Stimulated activated CD8-positive, alpha-beta memory T cell treated with anti-CD3 and anti-CD28 coated beads, Interleukin-15, amount 100 ng/mL, for 1 hour (primary cell): ENCODE data around the gene ACVR1B.

ENCODE experiments used
- DNase-seq: peaks from one replicate; pipeline ENCODE4 v3.0.0-alpha.2; 2020; ENCODE audit warnings: low read depth

Gene ACVR1B

DNA sequence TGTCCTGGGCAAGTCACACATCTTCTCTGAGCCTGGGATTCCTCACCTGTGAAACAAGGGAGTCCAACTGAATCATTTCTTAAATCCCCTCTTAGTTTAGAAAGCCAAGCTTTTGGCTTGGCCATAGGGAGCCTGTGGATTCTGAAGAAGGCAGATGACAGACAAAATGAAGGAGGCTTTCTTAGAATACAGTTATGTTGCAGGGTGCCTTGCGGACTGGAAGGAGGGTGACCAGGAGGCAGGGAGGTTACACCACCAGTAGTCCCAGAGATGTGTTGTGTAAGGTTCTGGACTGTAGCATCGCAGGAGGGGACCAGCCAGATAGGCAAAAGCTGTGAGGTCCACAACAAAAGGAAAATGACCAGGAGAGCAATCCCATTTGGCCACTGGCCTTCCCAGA is 8.2 kb upstream of the ACVR1B start:
- no peak for DNase-seq

GRCh38 chr12:51944608-51945233 is 6.8 kb upstream of the ACVR1B start:
- DNase-seq: no peak

DNA sequence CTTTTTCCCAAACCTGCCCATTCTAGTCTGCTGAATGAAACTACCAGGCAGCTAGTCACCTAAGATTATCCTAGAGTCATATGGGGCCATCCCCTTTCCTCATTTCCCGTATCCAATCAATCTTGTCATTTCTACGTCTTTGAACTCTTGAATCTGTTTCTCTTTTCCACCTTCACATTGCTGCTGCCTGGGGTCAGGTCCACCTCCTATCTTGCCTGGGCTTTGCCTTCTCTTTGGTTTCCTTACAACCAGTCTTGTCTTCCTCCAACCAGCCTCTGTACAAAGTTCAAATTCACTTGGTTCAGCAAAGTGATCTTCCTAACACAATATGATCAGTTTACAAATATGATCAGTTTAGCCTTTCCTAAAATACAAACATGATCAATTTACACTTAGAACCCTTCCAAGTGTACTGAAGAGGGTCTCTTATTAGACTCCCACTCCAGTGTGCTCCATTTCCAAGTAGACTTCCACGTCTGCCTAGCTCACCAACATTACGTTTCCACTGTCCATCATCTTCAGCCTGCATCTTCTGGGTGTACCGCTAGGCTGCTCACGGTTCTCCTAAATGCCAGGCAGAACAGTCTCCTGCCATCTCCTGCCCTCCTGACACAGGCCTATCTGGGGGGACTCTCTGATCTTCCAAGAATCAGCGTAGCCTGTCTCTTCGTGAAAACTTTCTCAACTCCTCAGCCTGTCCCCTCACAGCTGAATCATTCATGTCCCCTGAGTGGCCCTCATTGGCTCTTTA is 4.1 kb upstream of the ACVR1B start:
- DNase-seq: no peak

DNA sequence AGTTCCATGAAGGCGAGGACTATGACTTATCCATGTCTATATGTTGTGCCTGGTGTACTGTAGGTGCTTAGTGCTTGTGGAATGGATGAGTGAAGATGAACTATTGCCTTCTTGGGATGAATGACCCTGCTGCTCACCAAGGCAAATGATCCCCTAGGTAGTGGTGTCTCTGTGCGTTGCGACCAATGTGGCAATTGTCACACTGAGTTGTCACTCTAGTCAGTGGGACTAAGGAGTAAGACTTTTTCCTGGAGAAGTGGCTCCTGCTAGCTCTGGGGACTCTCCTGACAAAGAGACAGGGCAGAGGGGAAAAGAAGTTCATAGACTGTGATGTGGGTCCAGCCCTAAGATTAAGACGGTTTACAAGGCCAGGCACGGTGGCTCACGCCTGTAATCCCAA is 3.4 kb upstream of the ACVR1B start:
- DNase-seq: no peak

DNA sequence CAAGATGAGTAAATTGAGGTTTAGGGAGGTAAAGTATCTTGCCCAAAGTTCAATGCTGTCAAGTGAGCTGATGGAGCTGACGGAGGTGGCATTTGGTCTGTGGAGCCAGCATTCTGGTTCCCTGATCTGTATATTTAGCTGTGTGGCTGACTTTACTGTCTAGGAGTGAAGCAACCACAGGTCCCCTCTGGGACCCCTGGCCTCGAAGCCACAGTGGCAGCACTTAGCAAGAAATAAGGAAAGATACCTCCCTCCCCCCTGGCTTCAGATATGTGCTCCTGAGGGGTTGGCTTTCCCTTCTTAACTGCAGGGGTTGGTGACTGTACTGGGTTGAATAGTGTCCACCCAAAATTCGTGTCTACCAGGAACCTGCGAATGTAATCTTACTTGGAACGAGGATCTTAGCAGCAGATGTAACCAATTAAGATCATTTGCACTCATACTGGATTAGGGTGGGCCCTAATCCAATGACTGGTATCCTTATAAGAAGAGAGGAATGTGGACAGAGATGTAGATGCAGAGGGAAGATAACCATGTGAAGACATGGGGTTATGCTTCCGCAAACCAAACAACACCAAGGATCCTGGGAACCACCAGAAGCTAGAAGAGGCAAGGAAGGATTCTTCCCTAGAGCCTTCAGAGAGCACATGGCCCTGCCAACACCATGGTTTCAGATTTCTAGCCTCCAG is 2.0 kb upstream of the ACVR1B start:
- DNase-seq: no peak

DNA sequence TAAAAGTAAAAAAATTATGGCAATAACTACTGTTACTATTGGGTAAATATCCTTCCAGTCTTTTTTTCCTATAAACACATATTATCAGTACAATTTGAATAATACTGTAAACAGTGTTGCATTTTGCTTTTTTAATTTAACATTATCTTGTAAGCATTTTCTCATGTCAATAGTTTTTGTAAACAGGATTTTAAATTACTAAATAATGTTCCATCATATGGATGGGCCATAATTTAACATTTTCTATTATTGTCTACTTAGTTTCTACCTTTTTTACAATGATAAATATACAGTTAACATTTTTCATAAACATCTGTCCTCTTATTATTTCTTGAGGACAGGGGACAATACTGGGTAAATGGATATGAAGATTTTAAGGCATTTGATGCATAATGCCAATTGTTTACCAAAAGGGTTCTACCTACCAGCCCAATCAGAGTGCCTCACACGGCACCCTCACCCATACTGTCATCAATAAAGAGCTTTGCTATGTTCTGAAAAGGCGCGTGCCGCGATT is 759 bp upstream of the ACVR1B start:
- DNase-seq: no peak

DNA sequence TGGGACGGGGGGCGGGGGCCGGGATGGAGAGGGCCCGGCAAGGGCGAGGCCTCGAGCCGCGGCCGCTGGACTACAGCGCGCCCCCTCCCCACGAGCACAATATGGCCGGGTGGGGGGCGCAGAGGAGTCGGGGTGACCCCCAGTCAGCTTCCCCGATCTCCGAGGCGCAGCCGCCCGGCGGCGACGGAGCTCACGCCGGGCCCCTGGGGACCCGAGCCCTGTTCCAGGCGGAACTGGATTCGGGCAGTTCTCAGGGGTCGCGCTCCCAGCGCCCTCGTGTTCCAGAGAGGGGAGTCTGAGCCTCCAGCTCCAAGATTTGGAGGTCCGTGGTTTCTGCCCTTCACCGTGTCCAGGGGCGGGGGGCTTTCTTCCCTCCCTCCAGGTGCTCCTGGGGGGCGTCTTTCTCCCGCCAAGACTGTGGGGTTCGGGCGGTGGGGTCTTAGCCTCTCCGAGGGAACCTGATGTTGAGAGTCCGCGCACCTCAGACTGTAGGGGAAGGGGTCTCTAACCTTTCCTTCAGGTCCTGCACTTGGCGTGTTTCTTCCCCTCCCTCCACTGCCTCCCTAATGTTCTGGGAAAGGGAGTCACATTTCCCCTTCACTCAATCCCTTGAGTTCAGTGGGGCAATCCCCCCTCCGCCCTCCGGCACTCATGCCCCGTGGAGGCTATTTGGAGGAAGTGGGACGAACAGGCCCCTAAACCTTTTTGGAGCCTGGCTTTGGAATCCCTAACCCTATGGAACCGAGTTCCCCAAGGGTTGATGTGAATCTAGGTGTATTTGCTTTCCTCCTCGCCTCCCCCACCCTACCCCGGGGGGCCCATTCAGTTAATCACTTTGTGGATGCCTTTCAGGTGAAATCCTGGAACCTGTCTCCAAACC is 584 bp downstream of the ACVR1B start:
- no peak for DNase-seq

DNA sequence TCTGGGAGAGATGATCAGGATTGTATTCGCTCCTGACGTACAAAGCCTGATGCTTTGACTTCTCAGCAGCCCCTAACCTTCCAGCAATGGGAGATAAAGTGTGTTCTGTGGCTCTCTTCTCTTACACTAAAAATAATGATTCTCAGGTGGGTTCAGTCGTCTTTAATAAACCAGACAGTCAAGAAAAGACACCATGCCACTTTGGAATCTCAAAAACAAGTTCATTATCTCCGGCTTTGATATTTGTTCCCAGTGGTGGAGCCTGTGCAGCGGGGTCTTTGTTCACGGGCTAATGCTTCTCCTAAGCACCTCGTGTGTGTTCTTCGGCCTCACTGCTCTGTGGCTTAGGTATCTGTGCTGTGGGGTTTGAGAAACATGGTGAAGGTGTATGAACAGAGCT is 1.6 kb downstream of the ACVR1B start:
- no peak for DNase-seq

DNA sequence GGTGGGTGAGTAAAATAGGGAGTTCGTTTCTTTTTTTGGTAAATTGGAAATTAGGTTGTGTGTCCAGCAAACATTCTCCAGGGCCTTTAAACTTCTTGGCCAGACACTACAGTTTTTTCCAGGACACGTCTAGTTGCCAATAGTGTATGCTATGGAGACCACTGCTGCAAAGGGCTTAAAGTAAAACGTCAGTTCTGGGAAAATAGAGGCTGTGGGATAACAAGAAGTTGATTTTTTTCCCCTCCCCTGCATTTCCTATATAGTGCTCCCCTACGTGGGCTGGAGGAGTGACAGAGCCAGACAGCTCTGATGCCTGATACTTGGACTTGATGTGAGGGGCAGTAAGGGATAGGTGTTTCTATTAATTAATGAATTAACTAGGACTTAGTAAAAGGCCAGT is 2.4 kb downstream of the ACVR1B start:
- no peak for DNase-seq

DNA sequence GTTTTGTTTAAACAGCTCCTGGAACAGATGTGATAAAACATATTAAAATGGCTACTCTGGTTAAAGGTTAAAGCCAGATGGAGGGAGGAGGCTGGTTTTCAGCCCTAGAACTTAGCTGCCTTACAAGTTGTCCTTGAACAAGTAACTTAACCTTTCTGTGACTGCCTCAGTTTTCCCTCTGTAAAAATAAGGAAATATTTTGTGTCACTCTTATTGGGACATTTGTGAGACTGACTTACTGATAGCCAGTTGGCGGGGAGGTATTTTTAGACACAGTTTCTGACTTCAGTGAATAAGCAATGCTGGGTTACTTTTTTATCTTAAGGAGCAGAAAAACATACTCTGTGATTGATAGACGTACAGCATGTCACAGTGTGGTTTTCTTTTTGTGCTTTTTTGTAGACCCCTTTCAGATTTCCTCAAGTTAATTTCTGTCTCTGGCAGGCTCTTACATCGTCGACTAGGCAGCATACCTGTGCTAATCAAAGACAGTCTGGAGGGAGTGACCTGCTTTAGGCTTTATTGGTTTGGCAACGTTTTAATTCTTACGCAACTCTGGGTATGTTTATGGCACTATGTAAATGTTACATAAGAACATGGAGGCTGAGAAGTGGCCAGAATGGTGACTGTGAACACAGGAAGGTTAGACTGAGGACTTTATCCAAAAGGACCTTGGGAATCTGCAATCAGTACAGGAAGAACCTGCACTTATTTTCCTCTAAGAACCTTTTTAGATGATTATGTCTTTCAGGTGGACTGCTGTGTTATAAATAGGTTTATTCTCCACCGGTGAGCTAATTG is 3.3 kb downstream of the ACVR1B start:
- DNase-seq: no peak

- DNase-seq: no peak
Observed at GRCh38 chr12:51955702-51956101, 4.2 kb downstream of the ACVR1B start.

DNA sequence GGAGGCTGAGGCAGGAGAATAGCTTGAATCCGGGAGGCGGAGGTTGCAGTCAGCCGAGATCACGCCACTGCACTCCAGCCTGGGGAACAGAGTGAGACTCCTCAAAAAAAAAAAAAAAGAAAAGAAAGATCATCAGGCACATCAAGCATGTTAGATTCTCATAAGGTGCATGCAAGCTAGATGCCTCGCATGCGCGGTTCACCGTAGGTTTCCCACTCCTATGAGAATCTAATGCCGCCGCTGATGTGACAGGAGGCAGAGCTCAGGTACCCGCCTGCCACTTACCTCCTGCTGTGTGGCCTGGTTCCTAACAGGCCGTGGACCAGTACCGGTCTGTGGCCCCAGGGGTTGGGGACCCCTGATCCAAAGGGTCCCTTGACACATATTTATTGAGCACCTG is 7.0 kb downstream of the ACVR1B start:
- no peak for DNase-seq

GRCh38 chr12:51959211-51959610 is 7.7 kb downstream of the ACVR1B start:
- DNase-seq: no peak

GRCh38 chr12:51959921-51960320 is 8.4 kb downstream of the ACVR1B start:
- no peak for DNase-seq

GRCh38 chr12:51960488-51960887 is 9.0 kb downstream of the ACVR1B start:
- no peak for DNase-seq

- no peak for DNase-seq
Observed at GRCh38 chr12:51960890-51961289, 9.4 kb downstream of the ACVR1B start.

DNA sequence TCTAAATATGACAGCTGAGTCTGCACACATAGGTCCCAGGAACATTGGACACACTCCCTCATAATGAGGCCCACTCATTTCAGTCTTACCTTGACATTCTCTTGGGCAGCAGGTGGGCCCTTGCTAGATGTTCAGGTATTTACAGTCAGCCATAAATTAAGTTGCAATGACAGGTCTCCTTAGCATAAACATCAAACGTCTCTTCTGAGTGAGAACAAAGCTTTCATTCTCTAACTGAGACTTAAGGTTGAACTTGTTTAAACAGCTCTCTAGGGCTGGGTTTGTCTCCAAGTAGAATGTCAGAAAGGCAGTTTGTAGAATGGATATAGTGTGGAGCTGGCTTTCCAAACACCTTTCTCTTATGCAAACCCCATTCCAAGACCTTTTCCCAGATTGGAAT is 10.3 kb downstream of the ACVR1B start:
- DNase-seq: no peak

DNA sequence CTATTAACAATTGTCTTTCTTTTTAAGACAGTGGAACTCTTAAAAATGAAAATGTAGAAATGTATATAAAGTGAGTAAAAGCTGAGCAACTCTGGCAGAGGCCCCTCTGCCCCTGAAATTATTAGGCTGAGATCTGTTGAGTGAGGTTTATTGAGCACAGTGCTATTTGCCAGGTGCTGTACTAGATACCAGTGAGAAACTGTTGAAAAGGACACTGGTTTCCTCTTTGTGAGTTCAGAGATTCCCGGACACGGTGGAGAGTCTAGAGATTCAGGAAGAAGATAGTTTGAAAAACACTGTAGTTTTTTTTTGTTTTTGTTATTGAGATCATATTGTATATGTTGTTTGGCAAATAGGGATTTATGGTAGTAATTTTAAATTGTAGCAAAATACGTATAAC is 11.2 kb downstream of the ACVR1B start:
- DNase-seq: no peak

DNA sequence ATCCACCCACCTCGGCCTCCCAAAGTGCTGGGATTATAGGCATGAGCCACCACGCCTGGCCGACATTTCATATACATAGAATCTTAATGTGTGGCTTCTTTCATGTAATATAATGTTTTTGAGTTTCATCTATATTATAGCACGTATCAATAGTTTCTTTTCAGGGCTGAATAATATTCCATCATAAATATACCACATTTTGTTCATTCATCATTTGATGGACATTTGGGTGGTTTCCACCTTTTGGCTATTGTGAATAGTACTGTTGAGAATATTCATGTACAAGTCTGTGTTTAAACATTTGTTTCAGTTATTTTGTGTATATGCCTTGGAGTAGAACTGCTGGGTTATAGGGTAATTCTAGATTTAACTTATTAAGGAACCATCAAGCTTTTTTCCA is 12.0 kb downstream of the ACVR1B start:
- DNase-seq: no peak

GRCh38 chr12:51969643-51970042 is 18.1 kb downstream of the ACVR1B start:
- DNase-seq: no peak

GRCh38 chr12:51970904-51971646 is 19.6 kb downstream of the ACVR1B start:
- DNase-seq: no peak
